ENCODE measurements around the gene TSSK3. TPM values are rescaled to one million over a fixed set of nuclear protein-coding genes. Genes with fewer than 3 reads are reported as not detected.

TSSK3 gene
- total and polyA plus RNA-seq, 2 experiments from 2014 or later, result not detected

DNA sequence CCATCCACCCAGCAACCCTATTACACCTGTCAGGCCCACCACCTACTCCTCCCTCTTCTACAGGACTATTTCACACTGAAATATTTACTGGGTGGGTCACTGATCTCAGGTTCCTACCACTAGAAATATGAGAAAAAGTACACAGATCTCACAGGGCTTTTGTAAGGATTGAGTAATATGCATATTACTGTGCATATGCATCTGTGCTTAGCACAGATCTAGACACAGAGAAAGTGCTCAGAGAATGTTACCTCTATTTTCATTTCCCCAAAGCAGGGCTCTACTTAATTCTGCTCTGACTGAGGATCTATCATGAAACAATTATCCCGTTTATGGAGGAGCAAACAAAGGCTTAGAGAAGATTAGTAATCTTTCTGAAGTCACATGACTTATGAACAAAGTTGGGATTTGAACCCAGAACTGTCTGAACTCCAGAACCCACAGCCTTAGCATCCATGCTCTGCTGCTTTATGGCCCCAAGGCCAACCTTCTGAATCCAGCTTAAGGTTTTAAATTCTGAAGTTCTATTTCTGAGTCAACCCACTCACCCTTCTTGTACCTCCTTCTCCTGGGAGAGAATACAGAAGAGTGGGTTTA, 11.8 kb downstream of the TSSK3 start (continued):
- TF ChIP-seq, protein P1, sequence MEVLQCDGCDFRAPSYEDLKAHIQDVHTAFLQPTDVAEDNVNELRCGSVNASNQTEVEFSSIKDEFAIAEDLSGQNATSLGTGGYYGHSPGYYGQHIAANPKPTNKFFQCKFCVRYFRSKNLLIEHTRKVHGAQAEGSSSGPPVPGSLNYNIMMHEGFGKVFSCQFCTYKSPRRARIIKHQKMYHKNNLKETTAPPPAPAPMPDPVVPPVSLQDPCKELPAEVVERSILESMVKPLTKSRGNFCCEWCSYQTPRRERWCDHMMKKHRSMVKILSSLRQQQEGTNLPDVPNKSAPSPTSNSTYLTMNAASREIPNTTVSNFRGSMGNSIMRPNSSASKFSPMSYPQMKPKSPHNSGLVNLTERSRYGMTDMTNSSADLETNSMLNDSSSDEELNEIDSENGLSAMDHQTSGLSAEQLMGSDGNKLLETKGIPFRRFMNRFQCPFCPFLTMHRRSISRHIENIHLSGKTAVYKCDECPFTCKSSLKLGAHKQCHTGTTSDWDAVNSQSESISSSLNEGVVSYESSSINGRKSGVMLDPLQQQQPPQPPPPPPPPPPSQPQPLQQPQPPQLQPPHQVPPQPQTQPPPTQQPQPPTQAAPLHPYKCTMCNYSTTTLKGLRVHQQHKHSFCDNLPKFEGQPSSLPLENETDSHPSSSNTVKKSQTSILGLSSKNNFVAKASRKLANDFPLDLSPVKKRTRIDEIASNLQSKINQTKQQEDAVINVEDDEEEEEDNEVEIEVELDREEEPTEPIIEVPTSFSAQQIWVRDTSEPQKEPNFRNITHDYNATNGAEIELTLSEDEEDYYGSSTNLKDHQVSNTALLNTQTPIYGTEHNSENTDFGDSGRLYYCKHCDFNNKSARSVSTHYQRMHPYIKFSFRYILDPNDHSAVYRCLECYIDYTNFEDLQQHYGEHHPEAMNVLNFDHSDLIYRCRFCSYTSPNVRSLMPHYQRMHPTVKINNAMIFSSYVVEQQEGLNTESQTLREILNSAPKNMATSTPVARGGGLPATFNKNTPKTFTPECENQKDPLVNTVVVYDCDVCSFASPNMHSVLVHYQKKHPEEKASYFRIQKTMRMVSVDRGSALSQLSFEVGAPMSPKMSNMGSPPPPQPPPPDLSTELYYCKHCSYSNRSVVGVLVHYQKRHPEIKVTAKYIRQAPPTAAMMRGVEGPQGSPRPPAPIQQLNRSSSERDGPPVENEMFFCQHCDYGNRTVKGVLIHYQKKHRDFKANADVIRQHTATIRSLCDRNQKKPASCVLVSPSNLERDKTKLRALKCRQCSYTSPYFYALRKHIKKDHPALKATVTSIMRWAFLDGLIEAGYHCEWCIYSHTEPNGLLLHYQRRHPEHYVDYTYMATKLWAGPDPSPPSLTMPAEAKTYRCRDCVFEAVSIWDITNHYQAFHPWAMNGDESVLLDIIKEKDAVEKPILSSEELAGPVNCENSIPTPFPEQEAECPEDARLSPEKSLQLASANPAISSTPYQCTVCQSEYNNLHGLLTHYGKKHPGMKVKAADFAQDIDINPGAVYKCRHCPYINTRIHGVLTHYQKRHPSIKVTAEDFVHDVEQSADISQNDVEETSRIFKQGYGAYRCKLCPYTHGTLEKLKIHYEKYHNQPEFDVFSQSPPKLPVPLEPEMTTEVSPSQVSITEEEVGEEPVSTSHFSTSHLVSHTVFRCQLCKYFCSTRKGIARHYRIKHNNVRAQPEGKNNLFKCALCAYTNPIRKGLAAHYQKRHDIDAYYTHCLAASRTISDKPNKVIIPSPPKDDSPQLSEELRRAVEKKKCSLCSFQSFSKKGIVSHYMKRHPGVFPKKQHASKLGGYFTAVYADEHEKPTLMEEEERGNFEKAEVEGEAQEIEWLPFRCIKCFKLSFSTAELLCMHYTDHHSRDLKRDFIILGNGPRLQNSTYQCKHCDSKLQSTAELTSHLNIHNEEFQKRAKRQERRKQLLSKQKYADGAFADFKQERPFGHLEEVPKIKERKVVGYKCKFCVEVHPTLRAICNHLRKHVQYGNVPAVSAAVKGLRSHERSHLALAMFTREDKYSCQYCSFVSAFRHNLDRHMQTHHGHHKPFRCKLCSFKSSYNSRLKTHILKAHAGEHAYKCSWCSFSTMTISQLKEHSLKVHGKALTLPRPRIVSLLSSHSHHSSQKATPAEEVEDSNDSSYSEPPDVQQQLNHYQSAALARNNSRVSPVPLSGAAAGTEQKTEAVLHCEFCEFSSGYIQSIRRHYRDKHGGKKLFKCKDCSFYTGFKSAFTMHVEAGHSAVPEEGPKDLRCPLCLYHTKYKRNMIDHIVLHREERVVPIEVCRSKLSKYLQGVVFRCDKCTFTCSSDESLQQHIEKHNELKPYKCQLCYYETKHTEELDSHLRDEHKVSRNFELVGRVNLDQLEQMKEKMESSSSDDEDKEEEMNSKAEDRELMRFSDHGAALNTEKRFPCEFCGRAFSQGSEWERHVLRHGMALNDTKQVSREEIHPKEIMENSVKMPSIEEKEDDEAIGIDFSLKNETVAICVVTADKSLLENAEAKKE (CRISPR knock-in tag; IDR thresholded peaks at IDR 0.05), result no peak
- TF ChIP-seq, protein P2, sequence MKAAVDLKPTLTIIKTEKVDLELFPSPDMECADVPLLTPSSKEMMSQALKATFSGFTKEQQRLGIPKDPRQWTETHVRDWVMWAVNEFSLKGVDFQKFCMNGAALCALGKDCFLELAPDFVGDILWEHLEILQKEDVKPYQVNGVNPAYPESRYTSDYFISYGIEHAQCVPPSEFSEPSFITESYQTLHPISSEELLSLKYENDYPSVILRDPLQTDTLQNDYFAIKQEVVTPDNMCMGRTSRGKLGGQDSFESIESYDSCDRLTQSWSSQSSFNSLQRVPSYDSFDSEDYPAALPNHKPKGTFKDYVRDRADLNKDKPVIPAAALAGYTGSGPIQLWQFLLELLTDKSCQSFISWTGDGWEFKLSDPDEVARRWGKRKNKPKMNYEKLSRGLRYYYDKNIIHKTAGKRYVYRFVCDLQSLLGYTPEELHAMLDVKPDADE (IDR thresholded peaks at IDR 0.05), result no peak
- TF ChIP-seq EZH2phosphoT487 (IDR thresholded peaks at IDR 0.05; ENCODE audit: unreplicated experiment), result no peak

DNA sequence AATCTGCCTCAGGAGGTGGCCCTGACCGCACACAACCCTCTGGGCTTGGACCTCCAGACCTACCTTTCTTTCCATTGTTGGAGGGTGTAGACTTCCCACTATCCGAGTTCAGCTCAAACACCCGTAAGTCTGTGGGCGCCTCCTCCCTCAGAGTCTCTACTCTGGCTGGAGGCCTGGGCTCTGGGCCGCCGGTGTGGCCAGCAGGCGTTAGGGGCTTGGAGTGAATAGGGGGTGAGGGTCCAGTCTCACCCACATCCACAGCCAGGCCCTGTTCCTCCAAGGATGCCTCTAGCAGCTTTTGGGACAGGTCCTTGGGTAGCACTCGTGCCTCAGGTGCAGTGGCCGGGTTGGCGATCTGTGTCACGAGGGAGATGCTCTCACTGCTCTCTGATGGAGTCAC, 13.9 kb downstream of the TSSK3 start:
- Histone ChIP-seq H3K27me3 (ENCODE audit: insufficient read depth) (no peaks in the 10 kb centered on the region), H3K79me2 (replicated peaks; ENCODE audit: insufficient read depth) (no peaks in the 10 kb centered on the region), H2AFZ (no peak overlapping the region), H3K27ac (ENCODE audit: low read depth) (no peak overlapping the region), H4K20me1 (replicated peaks; ENCODE audit: insufficient read depth) (peaks cover 9% of the 10 kb centered on the region), H3K36me3 (ENCODE audit: insufficient read depth) (peaks cover 12% of the 10 kb centered on the region; the same call in 1 of the 2 replicates), H3K9me2 (ENCODE audit: insufficient read depth) (no peaks in the 10 kb centered on the region), H3K4me3 (no peak overlapping the region), H3K4me2 (no peak overlapping the region), H3K4me1 (ENCODE audit: insufficient read depth) (no peaks in the 10 kb centered on the region), H3F3A (replicated peaks; ENCODE audit: low read depth) (no peaks in the 10 kb centered on the region)
- Mint-ChIP-seq H3K27me3 (ENCODE audit: insufficient read depth, low read depth, poor library complexity) (peaks cover 3% of the 10 kb centered on the region), H3K9me3 (no peaks in the 10 kb centered on the region; the same call in 1 of the 3 replicates), H3K4me3 (no peak overlapping the region), H3K27ac (no peak overlapping the region), H3K4me1 (no peaks in the 10 kb centered on the region), H3K36me3 (ENCODE audit: low read depth) (peaks cover 75% of the 10 kb centered on the region)
- ATAC-seq (no peak), DNase-seq (ENCODE audit: low spot score) (no peak)
- TF ChIP-seq EZH2phosphoT487 (IDR thresholded peaks at IDR 0.05; ENCODE audit: unreplicated experiment) (no peak), JUNB (IDR thresholded peaks at IDR 0.05; ENCODE audit: unreplicated experiment) (no peak), POLR2AphosphoS5 (IDR thresholded peaks at IDR 0.05; ENCODE audit: low read depth) (no peak), ZNF114 (CRISPR knock-in tag; IDR thresholded peaks at IDR 0.05) (no peak)
- TF ChIP-seq, protein P1 (CRISPR knock-in tag; IDR thresholded peaks at IDR 0.05), result no peak
